AG04449 (cell line): Measurements from ENCODE around the gene FAM3A.

Experiments used
- CTCF ChIA-PET: fragments of 350-600 bp; formaldehyde crosslinking; extraction: SDS; loops from one replicate; lab custom pipeline; 2021; ENCODE audit warnings: antibody characterized with exemption; lab: Yijun Ruan, JAX
- POLR2A ChIA-PET: fragments of 400-600, 350-600 bp; formaldehyde crosslinking; extraction: SDS; loops from one replicate; lab custom pipeline; 2020; ENCODE audit warnings: antibody characterized with exemption, inconsistent platforms; lab: Yijun Ruan, JAX
- DNase-seq: peaks from one replicate; pipeline ENCODE4 v3.0.0-alpha.2; 2010; ENCODE audit warnings: low read depth, low spot score
- H3K4me3 ChIP-seq: 2 replicates; pipeline ENCODE4 v1.5.1; 2011; ENCODE audit warnings: low read depth, mild to moderate bottlenecking, control low read depth, low read length
- TF ChIP-seq, protein P1 (sequence below): IDR thresholded peaks from one replicate; pipeline ENCODE4 v1.5.1; 2011; ENCODE audit warnings: mild to moderate bottlenecking, moderate library complexity, low read length, control low read depth, inconsistent platforms; ENCODE audit not compliant: insufficient read depth; ENCODE audit errors: missing control alignments

The FAM3A gene

DNA sequence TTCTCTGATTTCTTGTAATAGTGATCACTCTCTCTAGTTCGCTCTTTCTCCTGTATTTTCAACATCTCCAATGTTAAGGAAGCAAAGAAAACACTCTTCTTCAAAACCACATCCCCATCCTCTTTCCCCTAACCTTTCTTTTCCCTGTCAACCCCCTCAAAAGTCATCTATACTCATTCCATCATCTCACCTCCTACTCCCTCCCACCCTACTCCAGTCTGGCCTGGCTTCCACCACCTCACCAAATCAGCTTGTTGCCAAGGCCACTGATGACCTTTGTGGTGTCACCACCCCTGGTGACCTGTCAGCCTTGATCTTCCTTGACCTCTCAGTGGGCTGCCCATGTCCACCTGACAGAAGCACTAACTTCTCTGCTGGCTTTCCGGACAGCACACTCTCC is 2.3 kb downstream of the FAM3A start:
- POLR2A ChIA-PET, result interaction anchor here (0.6 kb wide), 1 partner anchor 17 kb away, joined by 3 read pairs; no protein-coding TSS in a partner anchor
- H3K4me3 ChIP-seq, result no peak overlapping the region
- no peak for DNase-seq
- CTCF ChIA-PET, result interaction anchor here (1.8 kb wide), 1 partner anchor 14 kb away, joined by 6 read pairs; no protein-coding TSS in a partner anchor
- TF ChIP-seq, protein P1, sequence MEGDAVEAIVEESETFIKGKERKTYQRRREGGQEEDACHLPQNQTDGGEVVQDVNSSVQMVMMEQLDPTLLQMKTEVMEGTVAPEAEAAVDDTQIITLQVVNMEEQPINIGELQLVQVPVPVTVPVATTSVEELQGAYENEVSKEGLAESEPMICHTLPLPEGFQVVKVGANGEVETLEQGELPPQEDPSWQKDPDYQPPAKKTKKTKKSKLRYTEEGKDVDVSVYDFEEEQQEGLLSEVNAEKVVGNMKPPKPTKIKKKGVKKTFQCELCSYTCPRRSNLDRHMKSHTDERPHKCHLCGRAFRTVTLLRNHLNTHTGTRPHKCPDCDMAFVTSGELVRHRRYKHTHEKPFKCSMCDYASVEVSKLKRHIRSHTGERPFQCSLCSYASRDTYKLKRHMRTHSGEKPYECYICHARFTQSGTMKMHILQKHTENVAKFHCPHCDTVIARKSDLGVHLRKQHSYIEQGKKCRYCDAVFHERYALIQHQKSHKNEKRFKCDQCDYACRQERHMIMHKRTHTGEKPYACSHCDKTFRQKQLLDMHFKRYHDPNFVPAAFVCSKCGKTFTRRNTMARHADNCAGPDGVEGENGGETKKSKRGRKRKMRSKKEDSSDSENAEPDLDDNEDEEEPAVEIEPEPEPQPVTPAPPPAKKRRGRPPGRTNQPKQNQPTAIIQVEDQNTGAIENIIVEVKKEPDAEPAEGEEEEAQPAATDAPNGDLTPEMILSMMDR, result no peak

DNA sequence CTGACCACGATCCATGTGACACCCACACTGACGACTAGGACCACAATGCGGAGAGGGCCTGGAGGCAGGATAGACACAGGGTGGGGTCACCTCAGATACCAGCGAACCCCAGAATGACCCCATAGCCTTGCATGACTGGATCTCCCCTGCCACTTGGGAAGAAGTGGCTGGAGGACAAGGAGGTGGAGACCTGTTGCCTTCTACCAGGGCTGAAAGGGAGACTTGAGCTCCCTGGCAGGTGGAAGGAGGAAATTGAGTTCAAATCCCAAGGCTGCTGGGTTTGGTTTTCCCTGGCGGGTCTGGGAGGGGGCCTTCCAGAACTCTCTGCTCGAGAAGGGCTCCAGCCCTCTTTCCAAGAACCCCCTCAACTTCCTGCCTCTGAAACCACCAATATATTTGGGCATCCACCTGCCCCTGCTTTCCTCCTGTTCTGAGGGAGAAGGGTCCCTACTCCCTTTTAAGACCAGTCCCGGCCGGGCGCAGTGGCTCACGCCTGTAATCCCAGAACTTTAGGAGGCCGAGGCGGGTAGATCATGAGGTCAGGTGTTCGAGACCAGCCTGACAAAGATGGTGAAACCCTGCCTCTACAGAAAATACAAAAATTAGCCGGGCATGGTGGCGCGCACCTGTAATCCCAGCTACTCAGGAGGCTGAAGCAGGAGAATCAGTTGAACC is 3.0 kb downstream of the FAM3A start:
- POLR2A ChIA-PET, result no interaction called here
- no peak overlapping the region for H3K4me3 ChIP-seq
- TF ChIP-seq, protein P1, result no peak
- CTCF ChIA-PET, result interaction anchor here (1.8 kb wide), 1 partner anchor 14 kb away, joined by 6 read pairs; no protein-coding TSS in a partner anchor
- DNase-seq, result no peak

DNA sequence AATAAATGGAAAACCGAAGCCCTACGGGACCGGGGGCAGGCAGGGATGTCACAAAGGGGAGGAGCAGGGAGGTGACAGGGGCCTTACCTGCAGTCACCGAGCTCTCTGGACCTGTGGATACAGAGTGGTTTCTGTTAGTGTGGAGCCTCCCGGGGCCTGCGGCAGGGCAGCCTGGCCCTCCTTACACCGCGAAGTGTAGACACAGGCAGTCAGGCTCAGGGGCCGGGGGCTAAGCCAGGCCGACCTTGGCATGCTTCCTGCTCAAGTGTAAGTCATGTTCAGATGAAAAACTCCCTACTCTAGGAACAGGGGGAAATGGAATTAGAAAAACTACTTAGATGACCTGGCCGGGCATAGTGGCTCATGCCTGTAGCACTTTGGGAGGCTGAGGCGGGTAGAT is 4.3 kb downstream of the FAM3A start:
- CTCF ChIA-PET, result no interaction called here
- H3K4me3 ChIP-seq, result no peak overlapping the region
- TF ChIP-seq, protein P1, result no peak
- POLR2A ChIA-PET, result no interaction called here
- DNase-seq, result no peak

DNA sequence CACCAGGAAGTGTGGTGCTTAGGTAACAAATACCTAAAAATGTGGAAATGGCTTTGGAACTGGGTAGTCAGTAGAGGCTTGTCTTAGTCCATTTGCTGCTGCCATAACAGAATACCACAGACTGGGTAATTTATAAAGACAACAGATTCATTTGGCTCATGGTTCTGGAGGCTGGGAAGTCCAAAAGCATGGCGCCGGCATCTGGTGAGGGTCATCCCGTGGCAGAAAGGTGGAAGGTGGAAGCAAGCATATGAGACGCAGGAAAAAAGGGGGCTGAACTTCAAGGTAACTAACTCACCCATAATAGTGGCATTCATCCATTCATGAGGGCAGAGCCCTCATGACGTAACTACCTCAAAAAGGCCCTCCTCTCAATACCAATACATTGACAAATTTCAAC is 6.6 kb downstream of the FAM3A start:
- no peak overlapping the region for H3K4me3 ChIP-seq
- no peak for DNase-seq
- ChIA-PET CTCF (no interaction called here), POLR2A (no interaction called here)
- TF ChIP-seq, protein P1, result no peak

DNA sequence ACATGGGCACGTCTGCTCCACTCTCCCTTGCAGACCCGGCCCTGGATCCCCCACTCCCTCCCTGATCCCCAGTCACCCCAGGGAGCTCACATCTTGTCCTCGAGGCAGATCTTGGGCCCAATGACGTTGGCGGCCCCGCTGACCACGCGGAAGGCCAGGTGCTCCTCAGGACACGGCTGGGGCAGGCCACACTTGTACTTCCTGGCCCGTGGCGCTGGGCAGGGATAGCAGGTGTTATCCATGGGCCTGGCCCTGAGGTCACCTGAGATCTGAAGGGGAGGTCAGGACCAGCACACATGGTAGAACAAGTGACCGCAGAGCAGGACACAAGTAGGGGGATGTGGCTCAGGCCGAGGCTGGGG is 7.7 kb downstream of the FAM3A start:
- no peak overlapping the region for H3K4me3 ChIP-seq
- ChIA-PET CTCF (no interaction called here), POLR2A (no interaction called here)
- TF ChIP-seq, protein P1, result no peak
- DNase-seq, result no peak

DNA sequence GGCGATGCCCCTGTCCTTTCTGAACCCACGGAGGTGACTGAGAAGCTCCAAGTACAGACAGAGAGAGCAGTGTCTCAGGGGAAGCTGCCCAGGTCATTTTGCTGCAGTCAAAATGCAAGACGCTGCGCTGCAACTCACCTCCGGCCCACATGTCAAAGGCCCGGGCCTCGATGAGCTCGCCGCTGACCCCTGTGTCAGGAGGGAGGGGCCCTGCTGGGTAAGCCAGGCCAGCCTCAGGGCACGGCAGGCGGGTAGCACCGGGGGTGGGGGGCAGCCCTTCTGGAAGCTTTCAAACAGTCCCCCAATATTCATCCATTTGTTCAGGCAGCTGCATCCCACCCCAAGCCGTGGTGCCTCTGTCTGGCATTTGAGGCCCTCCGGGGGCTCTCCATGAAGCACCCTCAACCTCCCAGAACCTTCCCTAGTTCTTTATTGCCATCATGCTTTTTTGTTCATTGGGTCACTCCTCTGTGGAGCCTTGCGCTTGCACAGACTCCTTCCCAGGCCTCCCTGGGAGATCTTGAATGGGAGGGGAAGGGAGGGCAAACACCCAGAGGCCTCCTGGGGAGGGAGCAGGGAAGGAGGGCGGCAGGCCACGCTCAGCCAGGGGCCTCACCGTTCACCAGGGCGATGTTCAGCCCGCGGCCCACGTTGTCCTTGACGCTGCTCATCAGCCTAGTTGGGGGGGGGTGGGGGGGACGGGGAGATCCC is 8.2 kb downstream of the FAM3A start:
- CTCF ChIA-PET, result no interaction called here
- DNase-seq, result no peak
- TF ChIP-seq, protein P1, result no peak
- POLR2A ChIA-PET, result no interaction called here
- H3K4me3 ChIP-seq, result no peak overlapping the region
